Measurements from ENCODE around the gene HMBS. TPM values are rescaled to one million over a fixed set of nuclear protein-coding genes. Genes with fewer than 3 reads are reported as not detected.
"Not testable (repeated sequence)": the region's sequence is repeated elsewhere in the genome, so short reads cannot be mapped to it uniquely, and the experiment has no call there.

Gene HMBS
- total RNA-seq, 1 donor from 2014 or later: 21.4 TPM

GRCh38 chr11:119101759-119102423, 17.2 kb downstream of the HMBS start, which contains the start of gene DPAGT1:
Gene DPAGT1 (minus strand): TSS chr11:119101853. CDS start chr11:119101655, 198 bp downstream.
- Mint-ChIP-seq H3K9me3 (ENCODE audit: unreplicated experiment) (no peaks in the 10 kb centered on the region), H3K36me3 (ENCODE audit: low read depth, unreplicated experiment) (peaks cover 9% of the 10 kb centered on the region), H3K4me1 (ENCODE audit: low read depth, unreplicated experiment) (peaks cover 17% of the 10 kb centered on the region), H3K4me3 (ENCODE audit: unreplicated experiment) (peak within 1 kb of the TSS; percentile 93), H3K27ac (ENCODE audit: unreplicated experiment) (peak within 1 kb of the TSS; percentile 99), H3K27me3 (ENCODE audit: low read depth, unreplicated experiment) (no peaks in the 10 kb centered on the region)
- peak within 1 kb of the TSS; percentile 99 for H3K27ac ChIP-seq (ENCODE audit: low read depth, low read length)
- H3K4me2 ChIP-seq (ENCODE audit: low read length): peak within 1 kb of the TSS; percentile 82
- peak within 1 kb of the TSS; percentile 88 for H3K9ac ChIP-seq (ENCODE audit: low read length)
- peaks cover 19% of the 10 kb centered on the region for H3K4me1 ChIP-seq (ENCODE audit: insufficient read depth, low read length)
- peak within 1 kb of the TSS; percentile 85 for H3K4me3 ChIP-seq (ENCODE audit: insufficient read depth, low read depth, low read length)
- peaks cover 16% of the 10 kb centered on the region for H3K36me3 ChIP-seq (ENCODE audit: insufficient read depth, low read length)
- no peaks in the 10 kb centered on the region for H3K9me3 ChIP-seq (ENCODE audit: insufficient read depth, low read depth, low read length)
- H2AFZ ChIP-seq (ENCODE audit: low read depth, low read length): peak within 1 kb of the TSS; percentile 88
- H3K79me2 ChIP-seq (ENCODE audit: insufficient read depth, low read length): peaks cover 19% of the 10 kb centered on the region
- FAIRE-seq (no peak), DNase-seq (ENCODE audit: low read depth) (peak; percentile 96)
- H4K20me1 ChIP-seq (ENCODE audit: insufficient read depth, low read length): no peaks in the 10 kb centered on the region
- no peaks in the 10 kb centered on the region for H3K27me3 ChIP-seq (ENCODE audit: insufficient read depth, low read length)
- TF ChIP-seq CTCF (IDR thresholded peaks at IDR 0.05; ENCODE audit: insufficient read depth, low read depth, low read length): no peak
- no peak for TF ChIP-seq EZH2 (IDR thresholded peaks at IDR 0.05; ENCODE audit: insufficient read depth, low read length)

- H4K20me1 ChIP-seq (ENCODE audit: insufficient read depth, low read length); H2AFZ ChIP-seq (ENCODE audit: low read depth, low read length); FAIRE-seq; H3K27me3 ChIP-seq (ENCODE audit: insufficient read depth, low read length); H3K9me3 ChIP-seq (ENCODE audit: insufficient read depth, low read depth, low read length); H3K36me3 ChIP-seq (ENCODE audit: insufficient read depth, low read length); H3K36me3 Mint-ChIP-seq (ENCODE audit: low read depth, unreplicated experiment); H3K9me3 Mint-ChIP-seq (ENCODE audit: unreplicated experiment); H3K27me3 Mint-ChIP-seq (ENCODE audit: low read depth, unreplicated experiment); DNase-seq (ENCODE audit: low read depth): not testable (repeated sequence)
- Histone ChIP-seq H3K79me2 (ENCODE audit: insufficient read depth, low read length) (peaks cover 29% of the 10 kb centered on the region), H3K4me3 (ENCODE audit: insufficient read depth, low read depth, low read length) (peak overlapping the region; percentile 85), H3K9ac (ENCODE audit: low read length) (peak overlapping the region; percentile 88), H3K4me2 (ENCODE audit: low read length) (peak overlapping the region; percentile 82), H3K4me1 (ENCODE audit: insufficient read depth, low read length) (peaks cover 21% of the 10 kb centered on the region), H3K27ac (ENCODE audit: low read depth, low read length) (peak overlapping the region; percentile 99)
- Mint-ChIP-seq H3K4me3 (ENCODE audit: unreplicated experiment) (peak overlapping the region; percentile 63), H3K27ac (ENCODE audit: unreplicated experiment) (peak overlapping the region; percentile 99), H3K4me1 (ENCODE audit: low read depth, unreplicated experiment) (peaks cover 17% of the 10 kb centered on the region)
Observed at GRCh38 chr11:119103161-119103664, 18.5 kb downstream of the HMBS start.

GRCh38 chr11:119103793-119104192, 19.1 kb downstream of the HMBS start:
- Histone ChIP-seq H2AFZ (ENCODE audit: low read depth, low read length) (no peak overlapping the region), H3K9ac (ENCODE audit: low read length) (no peak overlapping the region), H3K9me3 (ENCODE audit: insufficient read depth, low read depth, low read length) (no peaks in the 10 kb centered on the region), H3K79me2 (ENCODE audit: insufficient read depth, low read length) (peaks cover 35% of the 10 kb centered on the region), H3K36me3 (ENCODE audit: insufficient read depth, low read length) (peaks cover 3% of the 10 kb centered on the region), H3K4me3 (ENCODE audit: insufficient read depth, low read depth, low read length) (no peak overlapping the region), H3K4me1 (ENCODE audit: insufficient read depth, low read length) (peaks cover 27% of the 10 kb centered on the region), H4K20me1 (ENCODE audit: insufficient read depth, low read length) (peaks cover 8% of the 10 kb centered on the region), H3K27me3 (ENCODE audit: insufficient read depth, low read length) (no peaks in the 10 kb centered on the region), H3K4me2 (ENCODE audit: low read length) (no peak overlapping the region), H3K27ac (ENCODE audit: low read depth, low read length) (no peak overlapping the region)
- Mint-ChIP-seq H3K9me3 (ENCODE audit: unreplicated experiment) (no peaks in the 10 kb centered on the region), H3K27ac (ENCODE audit: unreplicated experiment) (no peak overlapping the region), H3K4me3 (ENCODE audit: unreplicated experiment) (peak overlapping the region; percentile 4), H3K36me3 (ENCODE audit: low read depth, unreplicated experiment) (no peaks in the 10 kb centered on the region), H3K27me3 (ENCODE audit: low read depth, unreplicated experiment) (no peaks in the 10 kb centered on the region), H3K4me1 (ENCODE audit: low read depth, unreplicated experiment) (peaks cover 23% of the 10 kb centered on the region)
- FAIRE-seq (no peak), DNase-seq (ENCODE audit: low read depth) (no peak)
- TF ChIP-seq EZH2 (IDR thresholded peaks at IDR 0.05; ENCODE audit: insufficient read depth, low read length): no peak
- no peak for TF ChIP-seq CTCF (IDR thresholded peaks at IDR 0.05; ENCODE audit: insufficient read depth, low read depth, low read length)
